IMR-90 (cell line): ENCODE measurements around the gene ARHGAP18. TPM values are rescaled to one million over a fixed set of nuclear protein-coding genes. Genes with fewer than 3 reads are reported as not detected.

Experiments
- ATAC-seq: fragments of 200-7000 bp; cut with Tn5 transposase; 2 replicates; pipeline ENCODE4 v1.9.1; 2020; ENCODE audit warnings: low read depth, mild to moderate bottlenecking, moderate library complexity
- BruUV-seq: library from RNA; stranded (reverse); fragments of 400-500 nt; replicated peaks from 2 replicates; lab custom pipeline; 2021; lab: Mats Ljungman, UMichigan
- CTCF ChIA-PET: fragments of 300-600 bp; formaldehyde crosslinking; extraction: SDS; loops from one replicate; lab custom pipeline; 2021; ENCODE audit warnings: antibody characterized with exemption; lab: Yijun Ruan, JAX
- POLR2A ChIA-PET: fragments of 300-600 bp; sonication (Branson Sonifier 250); formaldehyde crosslinking; loops from one replicate; lab custom pipeline; 2022; ENCODE audit warnings: antibody characterized with exemption; ENCODE audit not compliant: unreplicated experiment; lab: Charles Lee
- DNase-seq: peaks from one replicate; pipeline ENCODE4 v3.0.0; 2013
- H2AFZ ChIP-seq: replicated peaks from 2 replicates; pipeline ENCODE3; 2013; ENCODE audit warnings: low read length, mild to moderate bottlenecking; ENCODE audit not compliant: poor library complexity
- H2AK5ac ChIP-seq: 2 replicates; pipeline ENCODE4 v1.6.1; 2013; ENCODE audit warnings: low read depth, low read length, inconsistent platforms
- H2AK9ac ChIP-seq: replicated peaks from 2 replicates; pipeline ENCODE3; 2013; ENCODE audit warnings: mild to moderate bottlenecking, low read depth, low read length, moderate library complexity; ENCODE audit not compliant: poor library complexity
- H2BK120ac ChIP-seq: 2 replicates; pipeline ENCODE4 v1.6.1; 2013; ENCODE audit warnings: low read depth, low read length, inconsistent platforms
- H2BK15ac ChIP-seq: 3 replicates; pipeline ENCODE4 v1.6.1; 2013; ENCODE audit warnings: low read depth, low read length, inconsistent platforms
- H2BK20ac ChIP-seq: 2 replicates; pipeline ENCODE4 v1.6.1; 2013; ENCODE audit warnings: low read depth, mild to moderate bottlenecking, inconsistent platforms, low read length, moderate library complexity
- H2BK5ac ChIP-seq: 2 replicates; pipeline ENCODE4 v1.6.1; 2013; ENCODE audit warnings: mild to moderate bottlenecking, low read depth, low read length, inconsistent platforms; ENCODE audit not compliant: poor library complexity, severe bottlenecking
- H3K14ac ChIP-seq: replicated peaks from 2 replicates; pipeline ENCODE4 v1.6.1; 2013; ENCODE audit warnings: low read depth, low read length, inconsistent platforms
- H3K18ac ChIP-seq: 2 replicates; pipeline ENCODE4 v1.6.1; 2013; ENCODE audit warnings: low read depth, low read length, control low read depth
- H3K23ac ChIP-seq: 2 replicates; pipeline ENCODE4 v1.6.1; 2013; ENCODE audit warnings: low read depth, low read length, inconsistent platforms
- H3K27ac ChIP-seq: 2 replicates; pipeline ENCODE4 v1.5.1; 2013; ENCODE audit warnings: mild to moderate bottlenecking, control low read depth, low read length; ENCODE audit not compliant: insufficient read depth
- H3K27me3 ChIP-seq: 2 replicates; pipeline ENCODE4 v1.6.1; 2013; ENCODE audit warnings: low read length; ENCODE audit not compliant: control insufficient read depth, insufficient read depth
- H3K36me3 ChIP-seq: 2 replicates; pipeline ENCODE4 v1.6.1; 2013; ENCODE audit warnings: low read length, mixed read lengths; ENCODE audit not compliant: control insufficient read depth, insufficient read depth
- H3K4ac ChIP-seq: 2 replicates; pipeline ENCODE4 v1.6.1; 2013; ENCODE audit warnings: low read depth, low read length, inconsistent platforms
- H3K4me1 ChIP-seq: 2 replicates; pipeline ENCODE4 v1.6.1; 2013; ENCODE audit warnings: low read length, mixed read lengths; ENCODE audit not compliant: control insufficient read depth, insufficient read depth
- H3K4me2 ChIP-seq: 2 replicates; pipeline ENCODE4 v1.6.1; 2013; ENCODE audit warnings: low read depth, mild to moderate bottlenecking, control low read depth, low read length, moderate library complexity
- H3K4me3 ChIP-seq: 2 replicates; pipeline ENCODE4 v1.5.1; 2013; ENCODE audit warnings: low read depth, mild to moderate bottlenecking, control low read depth, low read length, moderate library complexity; ENCODE audit not compliant: insufficient read depth
- H3K56ac ChIP-seq: 2 replicates; pipeline ENCODE4 v1.6.1; 2013; ENCODE audit warnings: low read length, inconsistent platforms; ENCODE audit not compliant: insufficient read depth; ENCODE audit errors: extremely low read depth
- H3K79me1 ChIP-seq, 2 experiments: 2 replicates each; pipeline ENCODE4 v1.6.1; 2013; ENCODE audit warnings: low read length in 2 of 2, inconsistent platforms in 1 of 2, low read depth in 1 of 2
- H3K9ac ChIP-seq: 2 replicates; pipeline ENCODE4 v1.6.1; 2013; ENCODE audit warnings: low read depth, low read length, control low read depth
- H3K9me1 ChIP-seq: 2 replicates; pipeline ENCODE4 v1.6.1; 2013; ENCODE audit warnings: low read length, inconsistent platforms; ENCODE audit not compliant: insufficient read depth
- H3K9me3 ChIP-seq: 2 replicates; pipeline ENCODE4 v1.6.1; 2013; ENCODE audit warnings: low read length; ENCODE audit not compliant: control insufficient read depth, insufficient read depth
- H4K20me1 ChIP-seq: 2 replicates; pipeline ENCODE4 v1.6.1; 2013; ENCODE audit warnings: low read length, inconsistent platforms; ENCODE audit not compliant: insufficient read depth
- H4K5ac ChIP-seq: 2 replicates; pipeline ENCODE4 v1.6.1; 2013; ENCODE audit warnings: mild to moderate bottlenecking, low read depth, low read length, control low read depth
- H4K8ac ChIP-seq, 2 experiments: 2 replicates each; pipeline ENCODE4 v1.6.1; 2013; ENCODE audit warnings: low read depth in 2 of 2, low read length in 2 of 2, control low read depth in 1 of 2, inconsistent platforms in 1 of 2
- H4K91ac ChIP-seq: 2 replicates; pipeline ENCODE4 v1.6.1; 2013; ENCODE audit warnings: low read depth, low read length, inconsistent platforms; ENCODE audit not compliant: insufficient read depth
- RCOR1 ChIP-seq: IDR thresholded peaks from 2 replicates; pipeline ENCODE4 v1.6.1; 2012; ENCODE audit warnings: mild to moderate bottlenecking, low read length, improper control_type of control experiment; ENCODE audit not compliant: insufficient replicate concordance
- SMC3 ChIP-seq: fragments of 150-350 bp; IDR thresholded peaks from 2 replicates; pipeline ENCODE4 v1.6.1; 2016; ENCODE audit warnings: low read depth, mild to moderate bottlenecking, antibody characterized with exemption, low read length, moderate library complexity
- WGBS, 2 experiments: methylation state at CpG; one replicate each; pipeline versions ENCODE4 v1.1.5 to v1.1.7; 2013; ENCODE audit warnings: missing lambda C conversion rate in 2 of 2; ENCODE audit not compliant: insufficient read length in 1 of 2; ENCODE audit errors: extremely low coverage in 2 of 2; 5-methylcytosine and 5-hydroxymethylcytosine counted together
- dilution Hi-C: fragments of 300-500 bp; cut with HindIII; formaldehyde crosslinking; loops from one replicate; pipeline ENCODE4 v1.14.3; 2018; ENCODE audit warnings: low sequenced_read_pairs; ENCODE audit not compliant: unreplicated experiment
- in situ Hi-C: fragments of 300-500 bp; cut with MboI; formaldehyde crosslinking; loops from 3 replicates; pipeline ENCODE4 v1.14.3; 2019; ENCODE audit warnings: low sequenced_read_pairs, inconsistent platforms, mixed read lengths
- intact Hi-C: fragments of 100-400 bp; cut with micrococcal nuclease; formaldehyde crosslinking; loops from 2 replicates; pipeline ENCODE4 v1.10.0; 2022
- polyA plus RNA-seq, 3 experiments: library from polyadenylated mRNA; depleted of rRNA; stranded (reverse); fragments of >200 nt; gene quantifications; 2 replicates each; pipeline ENCODE4 v1.2.3, GENCODE V29; 2012; ENCODE audit warnings: low replicate concordance in 1 of 3
- total RNA-seq: library from RNA; depleted of rRNA; stranded (reverse); fragments of >200 nt; gene quantifications from 2 replicates; pipeline ENCODE4 v1.2.3, GENCODE V29; 2012
- TF ChIP-seq, protein P1 (sequence below): fragments of 150-350 bp; IDR thresholded peaks from 2 replicates; pipeline ENCODE4 v1.6.1; 2017; ENCODE audit warnings: mild to moderate bottlenecking, antibody characterized with exemption, low read length, low read depth

The ARHGAP18 gene
- total and polyA plus RNA-seq, 2 of the 4 experiments (the other 2 are of a cell fraction): 6.2 to 17.0 TPM

DNA sequence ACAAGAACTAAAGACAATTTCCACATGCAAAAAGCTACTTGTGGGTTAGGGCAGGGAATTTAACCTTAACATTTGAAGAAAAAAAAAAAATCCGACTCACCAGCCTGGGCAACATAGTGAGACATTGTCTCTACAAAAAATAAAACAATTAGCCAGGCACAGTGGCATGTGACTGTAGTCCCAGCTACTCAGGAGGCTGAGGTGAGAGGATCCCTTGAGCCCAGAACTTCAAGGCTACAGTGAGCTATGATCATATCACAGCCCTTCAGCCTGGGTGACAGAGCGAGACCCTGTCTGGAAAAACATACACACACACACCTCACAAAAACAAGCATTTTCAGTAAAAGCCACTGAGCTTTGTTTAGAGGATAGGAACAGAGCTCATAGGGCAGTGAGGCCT is 56.2 kb downstream of the ARHGAP18 start:
- BruUV-seq: no TSS peak
- ATAC-seq (no peak), DNase-seq (no peak)
- Histone ChIP-seq H3K9ac (no peak overlapping the region), H2BK20ac (no peak overlapping the region), H4K5ac (no peak overlapping the region; the same call in 1 of the 2 replicates), H4K20me1 (no peaks in the 10 kb centered on the region), H3K9me1 (peaks cover 5% of the 10 kb centered on the region; the same call in 1 of the 2 replicates), H3K4me2 (no peak overlapping the region), H3K36me3 (no peaks in the 10 kb centered on the region), H3K9me3 (no peaks in the 10 kb centered on the region), H3K4me3 (no peak overlapping the region), H3K4ac (no peak overlapping the region), H3K23ac (0 out of 2 replicates have a peak overlapping the region, but pooled peaks have one; percentile 54), H2AK9ac (no peak overlapping the region), H4K91ac (no peak overlapping the region), H3K27ac (no peak overlapping the region), H3K18ac (no peak overlapping the region), H3K27me3 (no peaks in the 10 kb centered on the region), H2BK120ac (no peak overlapping the region), H3K14ac (peak overlapping the region; percentile 48; the same call in 1 of the 2 replicates), H3K79me1 (peaks cover 29 to 39% of the 10 kb centered on the region in 2 experiments), H2AK5ac (0 out of 2 replicates have a peak overlapping the region, but pooled peaks have one; percentile 24), H2BK5ac (no peak overlapping the region), H4K8ac (0 out of 4 replicates have a peak overlapping the region, but pooled peaks of 1 of the 2 experiments have one; percentile 69), H2BK15ac (no peak overlapping the region), H3K56ac (no peak overlapping the region), H2AFZ (no peak overlapping the region), H3K4me1 (peaks cover 5% of the 10 kb centered on the region)
- in situ Hi-C loops: no loop called here
- intact Hi-C loops: no loop called here
- WGBS, 2 experiments: no CpG with 5 or more reads among the region's 2 CpGs
- no peak for TF ChIP-seq RCOR1
- TF ChIP-seq, protein P1, sequence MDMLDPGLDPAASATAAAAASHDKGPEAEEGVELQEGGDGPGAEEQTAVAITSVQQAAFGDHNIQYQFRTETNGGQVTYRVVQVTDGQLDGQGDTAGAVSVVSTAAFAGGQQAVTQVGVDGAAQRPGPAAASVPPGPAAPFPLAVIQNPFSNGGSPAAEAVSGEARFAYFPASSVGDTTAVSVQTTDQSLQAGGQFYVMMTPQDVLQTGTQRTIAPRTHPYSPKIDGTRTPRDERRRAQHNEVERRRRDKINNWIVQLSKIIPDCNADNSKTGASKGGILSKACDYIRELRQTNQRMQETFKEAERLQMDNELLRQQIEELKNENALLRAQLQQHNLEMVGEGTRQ: no peak
- no peak for TF ChIP-seq SMC3
- dilution Hi-C loops: no loop called here
- POLR2A ChIA-PET: no interaction called here
- CTCF ChIA-PET: interaction anchor here (0.6 kb wide), 1 partner anchor 22 kb away, joined by 3 read pairs; no protein-coding TSS in a partner anchor
